ENCODE measurements around the gene ACP3.

The ACP3 gene

GRCh38 chr3:132318451-132318850, 1.2 kb downstream of the ACP3 start:
- DNase-seq (ENCODE audit: low read depth): no peak

GRCh38 chr3:132321304-132321703, 4.1 kb downstream of the ACP3 start:
- no peak for DNase-seq (ENCODE audit: low read depth)

- DNase-seq (ENCODE audit: low read depth): no peak
These were observed 7.9 kb downstream of the ACP3 start for GRCh38 chr3:132325103-132325606.

- no peak for DNase-seq (ENCODE audit: low read depth)
These were observed 8.4 kb downstream of the ACP3 start for GRCh38 chr3:132325634-132326033.

GRCh38 chr3:132326251-132326650, 9.0 kb downstream of the ACP3 start:
- DNase-seq (ENCODE audit: low read depth): no peak

- DNase-seq (ENCODE audit: low read depth): no peak
These were observed 14.9 kb downstream of the ACP3 start for GRCh38 chr3:132332082-132332481.

- DNase-seq (ENCODE audit: low read depth): no peak
These were observed 15.3 kb downstream of the ACP3 start for GRCh38 chr3:132332508-132332907.

- DNase-seq (ENCODE audit: low read depth): no peak
These were observed 24.5 kb downstream of the ACP3 start for GRCh38 chr3:132341746-132342145.

GRCh38 chr3:132342183-132342582, 25.0 kb downstream of the ACP3 start:
- DNase-seq (ENCODE audit: low read depth): no peak

- DNase-seq (ENCODE audit: low read depth): no peak
These were observed 25.4 kb downstream of the ACP3 start for GRCh38 chr3:132342610-132343009.

GRCh38 chr3:132343018-132343612, 25.9 kb downstream of the ACP3 start:
- no peak for DNase-seq (ENCODE audit: low read depth)

GRCh38 chr3:132344666-132345280, 27.6 kb downstream of the ACP3 start:
- DNase-seq (ENCODE audit: low read depth): no peak

- DNase-seq (ENCODE audit: low read depth): no peak
These were observed 29.9 kb downstream of the ACP3 start for GRCh38 chr3:132346841-132347736.

- DNase-seq (ENCODE audit: low read depth): no peak
These were observed 30.6 kb downstream of the ACP3 start for GRCh38 chr3:132347811-132348210.

GRCh38 chr3:132348531-132348930, 31.3 kb downstream of the ACP3 start:
- DNase-seq (ENCODE audit: low read depth): no peak

- DNase-seq (ENCODE audit: low read depth): no peak
These were observed 33.6 kb downstream of the ACP3 start for GRCh38 chr3:132350814-132351213.

- no peak for DNase-seq (ENCODE audit: low read depth)
These were observed 34.1 kb downstream of the ACP3 start for GRCh38 chr3:132351222-132351806.

GRCh38 chr3:132352556-132353143, 35.4 kb downstream of the ACP3 start:
- DNase-seq (ENCODE audit: low read depth): peak; percentile 41

GRCh38 chr3:132354916-132355702, 37.9 kb downstream of the ACP3 start:
- no peak for DNase-seq (ENCODE audit: low read depth)

GRCh38 chr3:132356568-132356967, 39.4 kb downstream of the ACP3 start:
- DNase-seq (ENCODE audit: low read depth): no peak

GRCh38 chr3:132360717-132361116, 43.5 kb downstream of the ACP3 start:
- DNase-seq (ENCODE audit: low read depth): no peak
